Neural cell (in vitro differentiated cells): ENCODE measurements around the gene ACD. TPM values are rescaled to one million over a fixed set of nuclear protein-coding genes. Genes with fewer than 3 reads are reported as not detected.

ENCODE experiments used
- H2AFZ ChIP-seq: fragments of 200-600, 300-800 bp; sonication (generic), shearing (Covaris generic); 2 replicates; pipeline ENCODE4 v1.6.0; 2014; ENCODE audit warnings: low read depth, mild to moderate bottlenecking, antibody characterized with exemption, low read length, moderate library complexity
- H3F3A ChIP-seq: fragments of 200-600 bp; shearing (Covaris generic); 2 replicates; pipeline ENCODE4 v1.6.1; 2016; ENCODE audit warnings: mild to moderate bottlenecking, moderate library complexity, mixed read lengths, antibody characterized with exemption, low read length; ENCODE audit not compliant: insufficient read depth, poor library complexity, severe bottlenecking
- H3K27ac ChIP-seq: fragments of 200-600, 300-800 bp; sonication (generic), shearing (Covaris generic); 2 replicates; pipeline ENCODE4 v1.5.1; 2014; ENCODE audit warnings: mild to moderate bottlenecking, low read length, moderate library complexity
- H3K27me3 ChIP-seq: fragments of 300-800, 200-600 bp; sonication (generic), shearing (Covaris generic); 2 replicates; pipeline ENCODE4 v1.6.0; 2014; ENCODE audit warnings: mild to moderate bottlenecking, low read depth, low read length, moderate library complexity; ENCODE audit not compliant: insufficient read depth
- H3K36me3 ChIP-seq: fragments of 300-800, 200-600 bp; sonication (generic), shearing (Covaris generic); 2 replicates; pipeline ENCODE4 v1.5.1; 2014; ENCODE audit warnings: mild to moderate bottlenecking, antibody characterized with exemption, low read length, moderate library complexity; ENCODE audit not compliant: insufficient read depth
- H3K4me2 ChIP-seq: fragments of 300-800, 200-600 bp; sonication (generic), shearing (Covaris generic); 2 replicates; pipeline ENCODE4 v1.6.0; 2014; ENCODE audit warnings: mild to moderate bottlenecking, low read length
- H3K4me3 ChIP-seq: fragments of 300-800, 200-600 bp; sonication (generic), shearing (Covaris generic); 2 replicates; pipeline ENCODE4 v1.5.1; 2014; ENCODE audit warnings: mild to moderate bottlenecking, low read length, moderate library complexity
- H3K79me2 ChIP-seq: fragments of 200-600 bp; shearing (Covaris generic); replicated peaks from 2 replicates; pipeline ENCODE4 v1.6.0; 2014; ENCODE audit warnings: mild to moderate bottlenecking, low read length, moderate library complexity; ENCODE audit not compliant: insufficient read depth
- H3K9ac ChIP-seq: fragments of 300-800, 200-600 bp; sonication (generic), shearing (Covaris generic); 2 replicates; pipeline ENCODE4 v1.6.1; 2016; ENCODE audit warnings: mild to moderate bottlenecking, low read length, mixed read lengths
- H3K9me2 ChIP-seq: fragments of 200-600 bp; shearing (Covaris generic); 2 replicates; pipeline ENCODE4 v1.6.1; 2016; ENCODE audit warnings: mild to moderate bottlenecking, low read length, mixed read lengths; ENCODE audit not compliant: insufficient read depth
- H3K9me3 ChIP-seq: fragments of 200-600, 300-800 bp; sonication (generic), shearing (Covaris generic); 2 replicates; pipeline ENCODE4 v1.6.1; 2016; ENCODE audit warnings: mild to moderate bottlenecking, mixed run types, low read length, moderate library complexity, mixed read lengths
- H4K20me1 ChIP-seq: fragments of 200-600 bp; shearing (Covaris generic); 2 replicates; pipeline ENCODE4 v1.6.1; 2016; ENCODE audit warnings: mild to moderate bottlenecking, mixed run types; ENCODE audit not compliant: insufficient read depth
- CTCF ChIP-seq: fragments of 450-650 bp; IDR thresholded peaks from 2 replicates; pipeline ENCODE4 v1.5.1; 2014; ENCODE audit warnings: antibody characterized with exemption, mild to moderate bottlenecking, moderate library complexity; ENCODE audit not compliant: poor library complexity, severe bottlenecking
- EP300 ChIP-seq: fragments of 450-650 bp; conservative IDR thresholded peaks from 2 replicates; pipeline ENCODE4 v1.6.1; 2014; ENCODE audit warnings: antibody characterized with exemption, mild to moderate bottlenecking, moderate library complexity; ENCODE audit not compliant: poor library complexity, severe bottlenecking
- EZH2 ChIP-seq: fragments of 200-600, 300-800 bp; shearing (Covaris generic), sonication (generic); IDR thresholded peaks from 2 replicates; pipeline ENCODE4 v1.6.1; 2014; ENCODE audit warnings: antibody characterized with exemption, low read length, borderline replicate concordance, mild to moderate bottlenecking; ENCODE audit not compliant: insufficient read depth, poor library complexity, severe bottlenecking
- MXI1 ChIP-seq: fragments of 450-650 bp; conservative IDR thresholded peaks from 2 replicates; pipeline ENCODE4 v1.6.1; 2014; ENCODE audit warnings: antibody characterized with exemption, mild to moderate bottlenecking; ENCODE audit not compliant: poor library complexity, severe bottlenecking
- POLR2AphosphoS5 ChIP-seq: IDR thresholded peaks from 2 replicates; pipeline ENCODE4 v1.6.1; 2012
- RAD21 ChIP-seq: fragments of 450-650 bp; conservative IDR thresholded peaks from 2 replicates; pipeline ENCODE4 v1.6.1; 2014; ENCODE audit warnings: antibody characterized with exemption, mild to moderate bottlenecking, moderate library complexity
- REST ChIP-seq: IDR thresholded peaks from 2 replicates; pipeline ENCODE4 v1.6.1; 2012; ENCODE audit warnings: borderline replicate concordance
- SMC3 ChIP-seq: fragments of 450-650 bp; conservative IDR thresholded peaks from 2 replicates; pipeline ENCODE4 v1.6.1; 2014; ENCODE audit warnings: antibody characterized with exemption, mild to moderate bottlenecking, moderate library complexity; ENCODE audit not compliant: poor library complexity
- TAF1 ChIP-seq: IDR thresholded peaks from 2 replicates; pipeline ENCODE4 v1.6.1; 2012; ENCODE audit warnings: low read depth
- polyA plus RNA-seq: library from polyadenylated mRNA; depleted of rRNA; stranded (reverse); fragments of >200 nt; gene quantifications from 2 replicates; pipeline ENCODE4 v1.2.3, GENCODE V29; 2014

ACD gene
- polyA plus RNA-seq, 1 donor from 2014 or later: 98.6 TPM

- no peaks in the 10 kb centered on the region for H3F3A ChIP-seq
- H3K4me2 ChIP-seq: no peak overlapping the region
- no peaks in the 10 kb centered on the region for H3K27me3 ChIP-seq
- no peaks in the 10 kb centered on the region for H4K20me1 ChIP-seq
- peak overlapping the region; percentile 70 for H3K4me3 ChIP-seq
- H3K9ac ChIP-seq: no peak overlapping the region
- H3K36me3 ChIP-seq: no peaks in the 10 kb centered on the region
- H3K27ac ChIP-seq: no peak overlapping the region
- no peaks in the 10 kb centered on the region for H3K9me2 ChIP-seq
- no peaks in the 10 kb centered on the region for H3K9me3 ChIP-seq
- H3K79me2 ChIP-seq: peaks cover 3% of the 10 kb centered on the region
- TF ChIP-seq RAD21 (no peak), CTCF (no peak)
- H2AFZ ChIP-seq: no peak overlapping the region
Observed at GRCh38 chr16:67665598-67665997, 5.5 kb upstream of the ACD start.

- H4K20me1 ChIP-seq: no peaks in the 10 kb centered on the region
- no peaks in the 10 kb centered on the region for H3F3A ChIP-seq
- no peak for TF ChIP-seq SMC3
- TF ChIP-seq EZH2: no peak
- TF ChIP-seq POLR2AphosphoS5: no peak
- no peak for TF ChIP-seq MXI1
- TF ChIP-seq RAD21: no peak
- no peaks in the 10 kb centered on the region for H3K36me3 ChIP-seq
- H3K4me3 ChIP-seq: no peak overlapping the region
- H3K27me3 ChIP-seq: no peaks in the 10 kb centered on the region
- no peak overlapping the region for H2AFZ ChIP-seq
- H3K9me3 ChIP-seq: no peaks in the 10 kb centered on the region
- H3K27ac ChIP-seq: no peak overlapping the region
- H3K79me2 ChIP-seq: peaks cover 3% of the 10 kb centered on the region
- H3K4me2 ChIP-seq: no peak overlapping the region
- H3K9ac ChIP-seq: no peak overlapping the region
- no peaks in the 10 kb centered on the region for H3K9me2 ChIP-seq
Observed at GRCh38 chr16:67664871-67665270, 4.8 kb upstream of the ACD start.

GRCh38 chr16:67664258-67664657 lies 4.2 kb upstream of the ACD start:
- Histone ChIP-seq H3K9me3 (no peaks in the 10 kb centered on the region), H3K27ac (no peak overlapping the region), H3K9ac (no peak overlapping the region), H4K20me1 (no peaks in the 10 kb centered on the region), H3K36me3 (no peaks in the 10 kb centered on the region), H3K9me2 (no peaks in the 10 kb centered on the region), H3K27me3 (no peaks in the 10 kb centered on the region), H3K4me3 (no peak overlapping the region), H3K79me2 (peaks cover 7% of the 10 kb centered on the region), H3F3A (no peaks in the 10 kb centered on the region), H3K4me2 (no peak overlapping the region), H2AFZ (no peak overlapping the region)
- no peak for TF ChIP-seq RAD21
- no peak for TF ChIP-seq POLR2AphosphoS5
- no peak for TF ChIP-seq EZH2
- no peak for TF ChIP-seq CTCF
- TF ChIP-seq SMC3: no peak
- no peak for TF ChIP-seq TAF1
- TF ChIP-seq REST: no peak
- no peak for TF ChIP-seq MXI1
- no peak for TF ChIP-seq EP300
